ENCODE data around the gene PBX1.

- TF ChIP-seq CTCF (IDR thresholded peaks at IDR 0.05; ENCODE audit: low read length) (no peak), EZH2phosphoT487 (IDR thresholded peaks at IDR 0.05; ENCODE audit: low read length) (no peak), EZH2 (optimal IDR thresholded peaks at IDR 0.05; ENCODE audit: low read depth, low read length) (no peak)
These were observed 212.1 kb downstream of the PBX1 start for GRCh38 chr1:164771041-164771618.
